Thymus (tissue), 11 donors: ENCODE measurements around the gene CERS1. TPM values are rescaled to one million over a fixed set of nuclear protein-coding genes. Genes with fewer than 3 reads are reported as not detected.
"Not testable (repeated sequence)": the region's sequence is repeated elsewhere in the genome, so short reads cannot be mapped to it uniquely, and the experiment has no call there.

Experiments used
- DNase-seq, 9 donors: peaks; one replicate each; pipeline ENCODE4 v3.0.0-alpha.2; 2013; ENCODE audit warnings: low spot score in 9 of 9, low read depth in 6 of 9, missing footprints in 1 of 9
- H3K27ac ChIP-seq, 2 donors: one replicate each; pipeline ENCODE4 v1.5.1; 2013; ENCODE audit warnings: control low read depth in 1 of 2, low read depth in 1 of 2, low read length in 1 of 2, mild to moderate bottlenecking in 1 of 2, moderate library complexity in 1 of 2
- H3K27me3 ChIP-seq, 2 donors: one replicate each; pipeline ENCODE4 v1.5.1; 2013; ENCODE audit warnings: low read length in 1 of 2; ENCODE audit not compliant: control insufficient read depth in 2 of 2, insufficient read depth in 1 of 2
- H3K36me3 ChIP-seq, 2 donors: one replicate each; pipeline ENCODE4 v1.5.1; 2013; ENCODE audit warnings: low read length in 1 of 2, mild to moderate bottlenecking in 1 of 2, moderate library complexity in 1 of 2; ENCODE audit not compliant: control insufficient read depth in 2 of 2, insufficient read depth in 2 of 2
- H3K4me1 ChIP-seq, 2 donors: one replicate each; pipeline ENCODE4 v1.5.1; 2013; ENCODE audit warnings: low read length in 2 of 2; ENCODE audit not compliant: control insufficient read depth in 2 of 2, insufficient read depth in 2 of 2
- H3K4me3 ChIP-seq, 2 donors: one replicate each; pipeline ENCODE4 v1.5.1; 2013; ENCODE audit warnings: low read length in 2 of 2, control low read depth in 1 of 2, mild to moderate bottlenecking in 1 of 2
- H3K9me3 ChIP-seq, 2 donors: one replicate each; pipeline ENCODE4 v1.5.1; 2013; ENCODE audit warnings: low read length in 1 of 2, mild to moderate bottlenecking in 1 of 2; ENCODE audit not compliant: control insufficient read depth in 2 of 2, insufficient read depth in 1 of 2
- WGBS: extraction: QIAGEN DNeasy Blood & Tissue Kit; methylation state at CpG from one replicate; pipeline ENCODE4 v1.1.7; 2013; 5-methylcytosine and 5-hydroxymethylcytosine counted together
- polyA plus RNA-seq: library from polyadenylated mRNA; stranded (reverse); fragments of 200-250 nt; gene quantifications from one replicate; pipeline ENCODE4 v1.2.3, GENCODE V29; 2013
- total RNA-seq: library from RNA; stranded (reverse); fragments of 120-200 nt; gene quantifications from one replicate; pipeline ENCODE4 v1.2.4, GENCODE V29; 2013
- donor health status: healthy.

The CERS1 gene
- total and polyA plus RNA-seq, 2 donors = 0.28 to 0.41 TPM

GRCh38 chr19:18920400-18920799 is 24.4 kb upstream of the CERS1 start:
- no peak overlapping the region for H3K27ac ChIP-seq
- H3K4me1 ChIP-seq = peaks cover 15 to 26% of the 10 kb centered on the region in 2 donors
- no peak for DNase-seq
- H3K27me3 ChIP-seq = no peaks in the 10 kb centered on the region
- peak overlapping the region; percentile 74 to 93 for H3K4me3 ChIP-seq
- peaks cover 44% of the 10 kb centered on the region in 2 donors for H3K36me3 ChIP-seq
- no peaks in the 10 kb centered on the region for H3K9me3 ChIP-seq
- WGBS = 80% methylated on average over 9 of the region's 9 CpGs

- no peaks in the 10 kb centered on the region for H3K27me3 ChIP-seq
- H3K36me3 ChIP-seq = peaks cover 44 to 47% of the 10 kb centered on the region in 2 donors
- peak overlapping the region; percentile 74 to 93 for H3K4me3 ChIP-seq
- no peaks in the 10 kb centered on the region for H3K9me3 ChIP-seq
- under 1% methylated on average over 15 of the region's 15 CpGs for WGBS
- no peak for DNase-seq
- peaks cover 15 to 26% of the 10 kb centered on the region in 2 donors for H3K4me1 ChIP-seq
- H3K27ac ChIP-seq = peak overlapping the region; percentile 15 to 79
Observed at GRCh38 chr19:18919900-18920214, 23.9 kb upstream of the CERS1 start.

- Histone ChIP-seq H3K4me1 (peaks cover 15 to 26% of the 10 kb centered on the region in 2 donors), H3K36me3 (peaks cover 38 to 47% of the 10 kb centered on the region in 2 donors), H3K9me3 (no peaks in the 10 kb centered on the region), H3K27me3 (no peaks in the 10 kb centered on the region), H3K4me3 (peak within 1 kb of the TSS; percentile 74 to 93), H3K27ac (peak within 1 kb of the TSS; percentile 88 to 89)
- WGBS = under 1% methylated on average over 72 of the region's 72 CpGs
- DNase-seq = peak; percentile 98 to 100 (median 99)
Observed at GRCh38 chr19:18919086-18919899, 23.3 kb upstream of the CERS1 start, which contains the start of the genes COPE and DDX49. TSS of gene COPE (minus strand) at chr19:18919387. CDS start at chr19:18919348, 39 bp downstream. TSS of gene DDX49 (plus strand) at chr19:18919715. CDS start at chr19:18919742, 27 bp downstream.

DNA sequence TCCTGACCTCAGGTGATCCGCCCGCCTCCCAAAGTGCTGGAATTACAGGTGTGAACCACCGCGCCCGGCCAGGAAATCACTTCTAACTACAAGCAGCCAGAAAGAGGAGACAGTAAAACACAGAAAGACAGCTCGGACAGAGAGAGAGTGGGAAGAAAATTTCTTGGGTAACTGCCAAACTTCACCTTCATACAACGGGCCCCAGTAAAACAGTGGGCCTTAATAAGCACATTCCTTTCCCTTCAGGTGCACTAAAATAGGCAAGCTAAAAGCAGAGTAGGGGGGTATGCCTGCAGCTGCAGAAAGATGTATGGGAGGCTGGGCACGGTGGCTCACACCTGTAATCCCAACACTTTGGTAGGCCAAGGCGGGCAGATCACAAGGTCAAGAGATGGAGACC is 21.6 kb upstream of the CERS1 start:
- H3K27me3 ChIP-seq, DNase-seq, H3K27ac ChIP-seq, H3K9me3 ChIP-seq, H3K4me3 ChIP-seq: not testable (repeated sequence)
- 96% methylated on average over 9 of the region's 9 CpGs for WGBS
- Histone ChIP-seq H3K4me1 (peaks cover 15 to 26% of the 10 kb centered on the region in 2 donors), H3K36me3 (peaks cover 36 to 46% of the 10 kb centered on the region in 2 donors)

GRCh38 chr19:18915639-18916038 is 19.7 kb upstream of the CERS1 start:
- no peak overlapping the region for H3K4me3 ChIP-seq
- WGBS = 77% methylated on average over 5 of the region's 5 CpGs
- H3K9me3 ChIP-seq = no peaks in the 10 kb centered on the region
- peaks cover 35 to 46% of the 10 kb centered on the region in 2 donors for H3K36me3 ChIP-seq
- H3K4me1 ChIP-seq = peaks cover 15 to 25% of the 10 kb centered on the region in 2 donors
- no peaks in the 10 kb centered on the region for H3K27me3 ChIP-seq
- H3K27ac ChIP-seq = no peak overlapping the region
- DNase-seq = peak in 4 of 9 donors; percentile 8 to 48 (median 26)

DNA sequence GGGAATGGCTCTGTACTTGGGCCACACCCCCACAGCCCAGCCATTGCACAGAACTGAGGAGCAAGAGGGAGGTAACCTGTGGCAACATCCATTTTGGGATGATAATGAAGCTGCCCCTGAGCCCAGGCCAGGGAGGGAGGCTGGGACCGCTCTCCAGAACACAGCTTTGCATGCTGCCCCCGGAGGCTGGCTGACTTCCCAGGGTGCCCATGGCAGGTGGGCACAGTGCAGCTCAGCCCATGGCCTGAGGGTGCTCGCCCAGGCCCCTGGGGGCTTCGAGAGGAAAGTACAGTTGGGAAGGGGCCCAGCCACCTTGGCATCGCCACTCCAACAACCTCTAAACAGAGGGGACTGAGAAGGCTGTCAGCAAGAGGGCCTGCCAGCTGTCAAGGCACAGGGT is 17.5 kb upstream of the CERS1 start:
- H3K27me3 ChIP-seq = no peaks in the 10 kb centered on the region
- H3K4me3 ChIP-seq = no peak overlapping the region
- peaks cover 7 to 13% of the 10 kb centered on the region in 2 donors for H3K4me1 ChIP-seq
- H3K36me3 ChIP-seq = peaks cover 49 to 63% of the 10 kb centered on the region in 2 donors
- WGBS = 97% methylated on average over 5 of the region's 5 CpGs
- no peaks in the 10 kb centered on the region for H3K9me3 ChIP-seq
- H3K27ac ChIP-seq = no peak overlapping the region
- DNase-seq = no peak

- H3K36me3 ChIP-seq = peaks cover 52 to 64% of the 10 kb centered on the region in 2 donors
Observed at GRCh38 chr19:18912933-18913332, 17.0 kb upstream of the CERS1 start.

GRCh38 chr19:18910801-18911436 is 15.0 kb upstream of the CERS1 start:
- WGBS = 98% methylated on average over 19 of the region's 19 CpGs
- H3K27ac ChIP-seq = no peak overlapping the region
- peaks cover 72 to 84% of the 10 kb centered on the region in 2 donors for H3K36me3 ChIP-seq
- no peaks in the 10 kb centered on the region for H3K27me3 ChIP-seq
- no peaks in the 10 kb centered on the region for H3K9me3 ChIP-seq
- H3K4me3 ChIP-seq = no peak overlapping the region
- H3K4me1 ChIP-seq = peaks cover 0 to 7% of the 10 kb centered on the region in 2 donors
- DNase-seq = no peak

More at GRCh38 chr19:18912933-18913332, 17.0 kb upstream of the CERS1 start:
- 97% methylated on average over 14 of the region's 14 CpGs for WGBS
- Histone ChIP-seq H3K4me3 (no peak overlapping the region), H3K9me3 (no peaks in the 10 kb centered on the region), H3K27me3 (no peaks in the 10 kb centered on the region), H3K4me1 (peaks cover 2 to 8% of the 10 kb centered on the region in 2 donors), H3K27ac (no peak overlapping the region)
- no peak for DNase-seq

GRCh38 chr19:18910010-18910409 is 14.1 kb upstream of the CERS1 start:
- no peaks in the 10 kb centered on the region for H3K9me3 ChIP-seq
- H3K27me3 ChIP-seq = no peaks in the 10 kb centered on the region
- DNase-seq = no peak
- H3K4me3 ChIP-seq = no peak overlapping the region
- H3K27ac ChIP-seq = no peak overlapping the region
- peaks cover 70 to 83% of the 10 kb centered on the region in 2 donors for H3K36me3 ChIP-seq
- WGBS = 93% methylated on average over 10 of the region's 10 CpGs
- H3K4me1 ChIP-seq = peaks cover 0 to 10% of the 10 kb centered on the region in 2 donors
